GM21367 (cell line): ENCODE data around the gene SLC35G1.

Source experiments
- ATAC-seq: cut with Tn5 transposase; IDR thresholded peaks from one replicate; pipeline ENCODE4 v1.9.1; 2021; ENCODE audit not compliant: unreplicated experiment

Gene SLC35G1

GRCh38 chr10:93893646-93894515 is at the start of gene SLC35G1:
Gene SLC35G1, plus strand, starts transcription at chr10:93893978. Its CDS starts 56 bp downstream, at chr10:93894034.
- ATAC-seq = peak; percentile 93

GRCh38 chr10:93844979-93845626 is 48.7 kb upstream of the SLC35G1 start:
- ATAC-seq = no peak

- ATAC-seq = no peak
Measured at GRCh38 chr10:93849593-93849992, 44.2 kb upstream of the SLC35G1 start.

GRCh38 chr10:93850031-93851015 is 43.5 kb upstream of the SLC35G1 start:
- ATAC-seq = no peak

GRCh38 chr10:93851169-93851568 is 42.6 kb upstream of the SLC35G1 start:
- no peak for ATAC-seq

- no peak for ATAC-seq
Measured at GRCh38 chr10:93852476-93853095, 41.2 kb upstream of the SLC35G1 start.

- ATAC-seq = no peak
Measured at GRCh38 chr10:93854975-93855374, 38.8 kb upstream of the SLC35G1 start.

GRCh38 chr10:93856349-93857145 is 37.2 kb upstream of the SLC35G1 start:
- ATAC-seq = no peak

GRCh38 chr10:93859049-93859655 is 34.6 kb upstream of the SLC35G1 start:
- ATAC-seq = no peak

- ATAC-seq = no peak
Measured at GRCh38 chr10:93861825-93862224, 32.0 kb upstream of the SLC35G1 start.

GRCh38 chr10:93865794-93866425 is 27.9 kb upstream of the SLC35G1 start:
- no peak for ATAC-seq

- no peak for ATAC-seq
Measured at GRCh38 chr10:93867525-93867924, 26.3 kb upstream of the SLC35G1 start.

GRCh38 chr10:93871671-93872204 is 22.0 kb upstream of the SLC35G1 start:
- no peak for ATAC-seq

GRCh38 chr10:93872375-93873158 is 21.2 kb upstream of the SLC35G1 start:
- no peak for ATAC-seq

- no peak for ATAC-seq
Measured at GRCh38 chr10:93873420-93874115, 20.2 kb upstream of the SLC35G1 start.

GRCh38 chr10:93874309-93875031 is 19.3 kb upstream of the SLC35G1 start:
- no peak for ATAC-seq

- ATAC-seq = no peak
Measured at GRCh38 chr10:93875032-93875358, 18.8 kb upstream of the SLC35G1 start.
